ENCODE data around the gene SARS1.
"Not testable (repeated sequence)": the region's sequence is repeated elsewhere in the genome, so short reads cannot be mapped to it uniquely, and the experiment has no call there.

The SARS1 gene

DNA sequence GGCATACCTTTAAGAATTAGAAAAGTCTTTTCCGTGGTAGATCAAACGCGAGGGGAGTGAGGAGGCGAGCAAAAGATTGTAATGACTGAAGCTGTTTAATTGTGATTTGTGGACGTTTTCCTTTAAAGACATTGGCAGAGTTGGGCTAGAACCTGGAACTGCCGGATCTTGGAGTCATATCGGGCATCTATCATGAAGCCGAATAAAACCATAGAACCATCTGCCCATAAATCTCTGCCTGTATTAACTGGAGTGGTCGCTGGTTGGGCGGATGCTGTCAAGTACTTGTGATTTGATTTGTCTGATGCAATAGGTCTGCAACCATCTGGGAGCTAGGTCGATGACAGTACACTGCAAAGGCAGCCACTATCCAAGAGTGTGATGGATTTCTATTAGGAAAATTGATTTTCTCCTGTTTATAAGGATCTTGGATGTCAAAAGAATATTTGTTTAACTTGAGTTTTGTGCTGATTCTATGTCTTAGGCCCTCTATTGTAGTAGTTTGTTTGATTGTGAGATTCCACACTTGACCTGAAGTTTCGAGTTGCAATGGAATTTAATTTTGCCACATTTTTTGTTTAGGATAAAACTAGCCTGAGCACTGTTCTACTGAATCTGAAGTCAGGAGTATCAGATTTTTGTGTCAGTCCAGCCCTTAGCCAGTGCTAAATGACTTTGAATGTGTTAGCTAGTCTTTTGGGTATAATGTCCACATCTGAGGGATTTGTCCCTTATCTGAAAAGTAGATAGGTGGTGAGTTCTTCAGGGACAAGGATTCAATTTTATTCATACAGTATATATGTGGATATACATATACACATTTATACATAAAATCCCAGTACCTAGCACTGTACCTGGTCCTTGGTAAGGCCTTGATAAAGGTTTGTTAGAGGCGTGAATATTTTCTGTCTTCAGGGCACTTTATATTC is 1.2 kb downstream of the SARS1 start:
- TF ChIP-seq, protein P1, sequence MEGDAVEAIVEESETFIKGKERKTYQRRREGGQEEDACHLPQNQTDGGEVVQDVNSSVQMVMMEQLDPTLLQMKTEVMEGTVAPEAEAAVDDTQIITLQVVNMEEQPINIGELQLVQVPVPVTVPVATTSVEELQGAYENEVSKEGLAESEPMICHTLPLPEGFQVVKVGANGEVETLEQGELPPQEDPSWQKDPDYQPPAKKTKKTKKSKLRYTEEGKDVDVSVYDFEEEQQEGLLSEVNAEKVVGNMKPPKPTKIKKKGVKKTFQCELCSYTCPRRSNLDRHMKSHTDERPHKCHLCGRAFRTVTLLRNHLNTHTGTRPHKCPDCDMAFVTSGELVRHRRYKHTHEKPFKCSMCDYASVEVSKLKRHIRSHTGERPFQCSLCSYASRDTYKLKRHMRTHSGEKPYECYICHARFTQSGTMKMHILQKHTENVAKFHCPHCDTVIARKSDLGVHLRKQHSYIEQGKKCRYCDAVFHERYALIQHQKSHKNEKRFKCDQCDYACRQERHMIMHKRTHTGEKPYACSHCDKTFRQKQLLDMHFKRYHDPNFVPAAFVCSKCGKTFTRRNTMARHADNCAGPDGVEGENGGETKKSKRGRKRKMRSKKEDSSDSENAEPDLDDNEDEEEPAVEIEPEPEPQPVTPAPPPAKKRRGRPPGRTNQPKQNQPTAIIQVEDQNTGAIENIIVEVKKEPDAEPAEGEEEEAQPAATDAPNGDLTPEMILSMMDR (IDR thresholded peaks at IDR 0.05; ENCODE audit: poor library complexity, severe bottlenecking), result no peak

DNA sequence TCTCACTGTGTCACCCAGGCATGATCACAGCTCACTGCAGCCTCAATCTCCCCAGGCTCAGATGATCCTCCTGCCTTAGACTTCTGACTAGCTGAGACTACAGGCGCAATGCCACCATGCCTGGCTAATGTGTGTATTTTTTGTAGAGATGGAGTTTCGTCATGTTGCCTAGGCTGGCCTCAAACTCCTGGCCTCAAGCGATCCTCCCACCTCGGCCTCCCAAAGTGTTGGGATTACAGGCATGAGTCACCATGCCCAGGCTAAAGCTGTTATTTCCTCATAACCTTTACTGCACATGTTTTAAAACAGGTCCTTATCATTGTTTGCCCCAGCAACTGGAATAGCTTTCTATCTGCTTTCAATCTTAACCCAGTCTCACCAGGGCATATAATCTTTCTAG is 2.9 kb downstream of the SARS1 start:
- no peaks in the 10 kb centered on the region for H3K9me3 ChIP-seq (ENCODE audit: severe bottlenecking)
- H3K27me3 ChIP-seq (ENCODE audit: insufficient read depth, poor library complexity, severe bottlenecking), result no peaks in the 10 kb centered on the region
- H3K36me3 ChIP-seq (ENCODE audit: low read depth), result peaks cover 65% of the 10 kb centered on the region
- H3K4me1 ChIP-seq (ENCODE audit: insufficient read depth, poor library complexity, severe bottlenecking), result peaks cover 24% of the 10 kb centered on the region
- TF ChIP-seq, protein P1 (IDR thresholded peaks at IDR 0.05; ENCODE audit: poor library complexity, severe bottlenecking), result no peak
- no peak overlapping the region for H3K4me3 ChIP-seq (ENCODE audit: severe bottlenecking)
- H3K27ac ChIP-seq (ENCODE audit: poor library complexity, severe bottlenecking), result peak overlapping the region; percentile 11
- DNase-seq (ENCODE audit: low spot score), result no peak
- ATAC-seq (ENCODE audit: low read depth), result no peak

More for the DNA sequence above, 1.2 kb downstream of the SARS1 start:
- DNase-seq (ENCODE audit: low spot score) (no peak), ATAC-seq (ENCODE audit: low read depth) (peak; percentile 70)
- Histone ChIP-seq H3K27ac (ENCODE audit: poor library complexity, severe bottlenecking) (peak overlapping the region; percentile 68), H3K36me3 (ENCODE audit: low read depth) (peaks cover 48% of the 10 kb centered on the region), H3K27me3 (ENCODE audit: insufficient read depth, poor library complexity, severe bottlenecking) (no peaks in the 10 kb centered on the region), H3K4me1 (ENCODE audit: insufficient read depth, poor library complexity, severe bottlenecking) (peaks cover 30% of the 10 kb centered on the region), H3K4me3 (ENCODE audit: severe bottlenecking) (peak overlapping the region; percentile 65), H3K9me3 (ENCODE audit: severe bottlenecking) (no peaks in the 10 kb centered on the region)

DNA sequence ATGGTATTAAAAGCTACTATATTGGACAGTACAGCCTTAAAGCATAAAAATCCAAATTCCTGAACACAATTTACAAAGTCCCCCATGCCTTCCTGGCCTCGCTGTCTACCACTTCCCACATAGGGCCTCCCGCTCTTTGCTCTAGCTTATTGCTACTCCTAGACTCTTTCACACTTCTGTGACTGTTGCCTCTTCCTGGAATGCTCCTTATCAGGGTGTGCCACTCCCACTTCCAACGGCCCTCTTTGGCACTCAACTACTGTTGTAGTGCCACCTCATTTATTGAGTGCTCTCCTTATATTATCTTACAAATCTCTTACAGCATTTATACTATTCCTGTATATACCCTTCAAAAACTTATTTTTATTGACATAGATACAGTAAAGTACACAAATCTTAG is 4.8 kb downstream of the SARS1 start:
- H3K4me1 ChIP-seq (ENCODE audit: insufficient read depth, poor library complexity, severe bottlenecking), result peaks cover 20% of the 10 kb centered on the region
- no peak for DNase-seq (ENCODE audit: low spot score)
- ATAC-seq (ENCODE audit: low read depth), result no peak
- H3K27me3 ChIP-seq (ENCODE audit: insufficient read depth, poor library complexity, severe bottlenecking), result no peaks in the 10 kb centered on the region
- TF ChIP-seq, protein P1 (IDR thresholded peaks at IDR 0.05; ENCODE audit: poor library complexity, severe bottlenecking), result no peak
- peaks cover 81% of the 10 kb centered on the region for H3K36me3 ChIP-seq (ENCODE audit: low read depth)
- no peak overlapping the region for H3K4me3 ChIP-seq (ENCODE audit: severe bottlenecking)
- H3K9me3 ChIP-seq (ENCODE audit: severe bottlenecking), result no peaks in the 10 kb centered on the region
- H3K27ac ChIP-seq (ENCODE audit: poor library complexity, severe bottlenecking), result no peak overlapping the region

DNA sequence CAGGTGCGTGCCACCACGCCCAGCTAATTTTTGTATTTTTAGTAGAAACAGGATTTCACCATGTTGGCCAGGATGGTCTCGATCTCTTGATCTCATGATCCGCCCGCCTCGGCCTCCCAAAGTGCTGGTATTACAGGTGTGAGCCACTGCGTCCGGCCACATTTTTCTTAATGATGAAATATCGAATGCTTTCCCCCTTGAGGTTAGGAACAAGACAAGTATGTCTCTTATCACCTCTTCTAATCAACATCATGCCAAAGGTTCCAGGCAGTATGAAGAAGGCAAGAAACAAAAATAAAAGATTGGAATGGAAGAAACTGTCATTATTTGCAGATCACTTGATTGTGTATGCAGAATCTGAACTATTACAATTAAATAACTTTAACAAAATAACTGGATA is 7.5 kb downstream of the SARS1 start:
- H3K4me3 ChIP-seq (ENCODE audit: severe bottlenecking); ATAC-seq (ENCODE audit: low read depth); DNase-seq (ENCODE audit: low spot score); H3K27ac ChIP-seq (ENCODE audit: poor library complexity, severe bottlenecking); H3K27me3 ChIP-seq (ENCODE audit: insufficient read depth, poor library complexity, severe bottlenecking); H3K9me3 ChIP-seq (ENCODE audit: severe bottlenecking): not testable (repeated sequence)
- H3K36me3 ChIP-seq (ENCODE audit: low read depth), result peaks cover 82% of the 10 kb centered on the region
- H3K4me1 ChIP-seq (ENCODE audit: insufficient read depth, poor library complexity, severe bottlenecking), result peaks cover 22% of the 10 kb centered on the region

DNA sequence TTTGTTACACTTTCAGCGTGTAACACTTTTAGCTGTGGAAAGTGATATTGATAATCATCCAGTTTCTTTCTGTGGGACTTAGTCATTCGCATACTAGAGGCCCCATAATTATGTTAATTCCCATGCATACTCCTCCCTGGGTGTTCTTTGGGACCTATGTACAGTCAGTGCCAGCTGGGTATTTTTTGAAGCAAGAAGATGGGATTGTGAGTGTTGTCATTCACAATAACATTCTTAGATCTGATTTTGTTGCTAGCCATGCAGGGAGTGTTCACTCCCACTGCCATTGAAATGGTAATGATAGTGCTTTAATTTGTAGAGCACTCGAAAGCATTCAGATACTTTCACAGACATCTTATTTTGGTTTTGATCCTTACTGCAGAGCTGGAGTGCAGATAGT is 11.6 kb downstream of the SARS1 start:
- DNase-seq (ENCODE audit: low spot score) (no peak), ATAC-seq (ENCODE audit: low read depth) (peak; percentile 15; the same call in 1 of the 3 replicates)
- TF ChIP-seq, protein P1 (IDR thresholded peaks at IDR 0.05; ENCODE audit: poor library complexity, severe bottlenecking), result no peak
- Histone ChIP-seq H3K4me3 (ENCODE audit: severe bottlenecking) (no peak overlapping the region), H3K9me3 (ENCODE audit: severe bottlenecking) (no peaks in the 10 kb centered on the region), H3K27ac (ENCODE audit: poor library complexity, severe bottlenecking) (peak overlapping the region; percentile 74), H3K27me3 (ENCODE audit: insufficient read depth, poor library complexity, severe bottlenecking) (no peaks in the 10 kb centered on the region), H3K4me1 (ENCODE audit: insufficient read depth, poor library complexity, severe bottlenecking) (peaks cover 16% of the 10 kb centered on the region), H3K36me3 (ENCODE audit: low read depth) (peaks cover 88% of the 10 kb centered on the region)
